Measurements from ENCODE around the gene ZNF281. TPM values are rescaled to one million over a fixed set of nuclear protein-coding genes. Genes with fewer than 3 reads are reported as not detected.
A peak's percentile ranks its signal among the peaks of the same experiment; 100 is the strongest.

The ZNF281 gene
- total RNA-seq, 6 experiments from 2014 or later = 12.6 to 15.2 (median 13.8) TPM

- H3K27me3 ChIP-seq = no peaks in the 10 kb centered on the region
- intact Hi-C loops (cut with DNase I) = no loop called here
These were observed 25.5 kb upstream of the ZNF281 start for GRCh38 chr1:200435200-200435780.

GRCh38 chr1:200433586-200433985, 23.8 kb upstream of the ZNF281 start:
- ATAC-seq (no peak), DNase-seq (no peak)
- TF ChIP-seq POLR2A (IDR thresholded peaks at IDR 0.05) = no peak
- Histone ChIP-seq H3K4me3 (no peak overlapping the region), H3K36me3 (no peaks in the 10 kb centered on the region), H3K4me1 (peaks cover 0 to 11% (median 0%) of the 10 kb centered on the region in 4 donors), H3K27ac (no peak overlapping the region), H3K9me3 (no peaks in the 10 kb centered on the region), H3K27me3 (no peaks in the 10 kb centered on the region)
- intact Hi-C loops (cut with DNase I) = no loop called here
- WGBS (ENCODE audit: insufficient coverage, low coverage, low lambda C conversion rate, missing lambda C conversion rate) = 77% methylated on average over 1 of the region's 1 CpG

More at GRCh38 chr1:200435200-200435780, 25.5 kb upstream of the ZNF281 start:
- no peak overlapping the region for H3K4me3 ChIP-seq
- ATAC-seq = no peak
- no peaks in the 10 kb centered on the region for H3K9me3 ChIP-seq
- H3K4me1 ChIP-seq = peaks cover 0 to 11% (median 0%) of the 10 kb centered on the region in 4 donors
- TF ChIP-seq POLR2A (IDR thresholded peaks at IDR 0.05) (no peak), CTCF (IDR thresholded peaks at IDR 0.05) (no peak)
- no peak for DNase-seq
- WGBS (ENCODE audit: insufficient coverage, low coverage, low lambda C conversion rate, missing lambda C conversion rate) = 87% methylated on average over 8 of the region's 8 CpGs
- no peak overlapping the region for H3K27ac ChIP-seq
- H3K36me3 ChIP-seq = no peaks in the 10 kb centered on the region

- no peak overlapping the region for H3K27ac ChIP-seq
- no peak for DNase-seq
- intact Hi-C loops (cut with DNase I) = no loop called here
- peaks cover 0 to 10% (median 0%) of the 10 kb centered on the region in 4 donors for H3K4me1 ChIP-seq
- no peak for ATAC-seq
- TF ChIP-seq POLR2A (IDR thresholded peaks at IDR 0.05) (no peak), CTCF (IDR thresholded peaks at IDR 0.05) (no peak)
- H3K9me3 ChIP-seq = no peaks in the 10 kb centered on the region
- H3K36me3 ChIP-seq = no peaks in the 10 kb centered on the region
- no peaks in the 10 kb centered on the region for H3K27me3 ChIP-seq
- no CpG with 5 or more reads among the region's 1 CpG for WGBS (ENCODE audit: insufficient coverage, low coverage, low lambda C conversion rate, missing lambda C conversion rate)
- H3K4me3 ChIP-seq = no peak overlapping the region
These were observed 22.8 kb upstream of the ZNF281 start for GRCh38 chr1:200432586-200432985.

DNA sequence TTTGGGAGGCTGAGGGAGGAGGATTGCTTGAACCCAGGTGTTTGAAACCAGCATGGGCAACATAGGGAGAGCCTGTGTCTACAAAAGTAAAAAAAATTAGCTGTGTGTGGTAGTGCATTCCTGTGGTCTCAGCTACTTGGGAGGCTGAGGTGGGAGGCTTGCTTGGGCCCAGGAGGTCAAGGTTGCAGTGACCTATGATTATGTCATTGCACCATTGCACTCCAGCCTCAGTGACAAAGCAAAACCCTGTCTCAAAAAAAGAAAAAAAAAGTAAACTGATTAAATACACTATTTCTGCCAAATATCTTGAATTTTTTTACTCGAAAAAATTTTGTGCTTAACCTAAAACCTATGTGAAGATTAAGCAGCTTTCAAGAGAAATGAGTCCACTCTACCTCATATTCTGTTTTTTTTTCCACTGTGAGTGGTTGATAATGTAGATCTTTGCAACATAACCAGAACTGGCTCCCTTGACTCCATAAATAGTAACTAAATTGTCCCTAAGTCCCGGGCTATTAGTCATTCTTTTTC, 19.4 kb upstream of the ZNF281 start:
- Histone ChIP-seq H3K27ac (no peak overlapping the region), H3K4me1 (peaks cover 0 to 5% (median 2%) of the 10 kb centered on the region in 4 donors), H3K4me3 (no peak overlapping the region), H3K36me3 (no peaks in the 10 kb centered on the region), H3K9me3 (no peaks in the 10 kb centered on the region), H3K27me3 (no peaks in the 10 kb centered on the region)
- TF ChIP-seq POLR2A (IDR thresholded peaks at IDR 0.05) = no peak
- no peak for TF ChIP-seq CTCF (IDR thresholded peaks at IDR 0.05)
- WGBS (ENCODE audit: insufficient coverage, low coverage, low lambda C conversion rate, missing lambda C conversion rate) = 87% methylated on average over 2 of the region's 2 CpGs
- ATAC-seq (peak in 1 of 4 donors; percentile 31), DNase-seq (no peak)
- intact Hi-C loops (cut with DNase I) = no loop called here

DNA sequence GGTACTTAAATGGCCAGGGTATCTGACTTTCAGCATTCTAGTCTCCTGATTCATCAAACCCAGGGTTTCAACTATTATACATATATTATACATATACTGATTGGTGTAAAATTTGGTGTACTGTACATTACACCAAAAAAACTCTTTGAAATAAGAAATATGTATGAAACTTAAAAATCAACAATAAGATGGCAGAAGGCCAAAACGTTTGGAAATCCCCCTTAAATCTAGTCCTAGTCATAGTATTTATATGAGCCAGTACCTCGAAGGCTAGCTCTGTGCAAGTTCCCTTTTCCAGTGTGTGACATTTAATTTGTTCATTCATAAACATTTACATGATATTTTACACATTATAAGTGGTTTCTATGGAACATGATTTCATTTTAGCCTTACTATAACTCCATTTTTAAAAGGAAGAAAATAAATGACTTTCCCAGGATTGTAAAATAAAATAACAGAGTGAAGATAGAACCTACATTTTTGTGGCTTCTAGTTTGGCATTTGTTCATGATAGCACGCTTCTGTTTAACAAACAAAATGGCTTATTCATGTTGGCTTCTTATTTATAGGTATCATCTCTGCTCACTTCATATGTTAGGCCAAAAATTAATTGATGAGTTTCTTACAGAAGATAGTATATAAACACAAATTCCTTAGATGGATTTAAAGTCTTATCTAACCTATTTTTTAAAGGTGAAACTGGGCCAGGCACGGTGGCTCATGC, 18.8 kb upstream of the ZNF281 start:
- Histone ChIP-seq H3K27me3 (no peaks in the 10 kb centered on the region), H3K4me1 (peaks cover 0 to 5% (median 2%) of the 10 kb centered on the region in 4 donors), H3K27ac (no peak overlapping the region), H3K36me3 (no peaks in the 10 kb centered on the region), H3K4me3 (no peak overlapping the region), H3K9me3 (no peaks in the 10 kb centered on the region)
- intact Hi-C loops (cut with DNase I) = no loop called here
- no peak for DNase-seq
- WGBS (ENCODE audit: insufficient coverage, low coverage, low lambda C conversion rate, missing lambda C conversion rate) = 47% methylated on average over 4 of the region's 4 CpGs
- no peak for ATAC-seq
- TF ChIP-seq CTCF (IDR thresholded peaks at IDR 0.05) (no peak), POLR2A (IDR thresholded peaks at IDR 0.05) (no peak)
